OCI-LY1 (cell line): ENCODE results near the gene SBK3.

Experiments
- H2AFZ ChIP-seq: fragments of 200-600 bp; sonication (generic), shearing (Covaris generic); 2 replicates; pipeline ENCODE4 v1.6.0; 2014; ENCODE audit warnings: antibody characterized with exemption, mild to moderate bottlenecking, low read length
- H3F3A ChIP-seq: fragments of 200-600 bp; sonication (generic), shearing (Covaris generic); 2 replicates; pipeline ENCODE4 v1.6.0; 2014; ENCODE audit warnings: mild to moderate bottlenecking, antibody characterized with exemption, low read length, moderate library complexity; ENCODE audit not compliant: insufficient read depth
- H3K27ac ChIP-seq: fragments of 200-600 bp; sonication (generic); 2 replicates; pipeline ENCODE4 v1.5.1; 2014; ENCODE audit warnings: low read length, mixed run types, mild to moderate bottlenecking, low read depth; ENCODE audit not compliant: poor library complexity, severe bottlenecking
- H3K27me3 ChIP-seq: fragments of 200-600 bp; sonication (generic); 2 replicates; pipeline ENCODE4 v1.6.0; 2014; ENCODE audit warnings: antibody characterized with exemption, mild to moderate bottlenecking, low read length, moderate library complexity; ENCODE audit not compliant: insufficient read depth
- H3K36me3 ChIP-seq: fragments of 200-600 bp; sonication (generic); 2 replicates; pipeline ENCODE4 v1.6.1; 2014; ENCODE audit warnings: mild to moderate bottlenecking, antibody characterized with exemption, low read length, moderate library complexity, mixed read lengths; ENCODE audit not compliant: insufficient read depth
- H3K4me1 ChIP-seq: fragments of 200-600 bp; sonication (generic); 2 replicates; pipeline ENCODE4 v1.5.1; 2014; ENCODE audit warnings: mild to moderate bottlenecking, low read length, moderate library complexity; ENCODE audit not compliant: insufficient read depth, severe bottlenecking
- H3K4me2 ChIP-seq: fragments of 200-600 bp; sonication (generic), shearing (Covaris generic); 2 replicates; pipeline ENCODE4 v1.6.1; 2014; ENCODE audit warnings: low read length
- H3K4me3 ChIP-seq: fragments of 200-600 bp; sonication (generic); 2 replicates; pipeline ENCODE4 v1.5.1; 2014; ENCODE audit warnings: low read length, low read depth, mild to moderate bottlenecking, mixed read lengths; ENCODE audit not compliant: poor library complexity, severe bottlenecking
- H3K79me2 ChIP-seq: fragments of 200-600 bp; shearing (Covaris generic); 2 replicates; pipeline ENCODE4 v1.6.1; 2016; ENCODE audit warnings: mixed run types, low read length, mixed read lengths; ENCODE audit not compliant: insufficient read depth
- H3K9ac ChIP-seq: fragments of 200-600 bp; sonication (generic), shearing (Covaris generic); 2 replicates; pipeline ENCODE4 v1.6.1; 2014; ENCODE audit warnings: mild to moderate bottlenecking, low read length, mixed read lengths
- H3K9me2 ChIP-seq: fragments of 200-600 bp; sonication (generic), shearing (Covaris generic); 2 replicates; pipeline ENCODE4 v1.6.1; 2014; ENCODE audit warnings: low read depth, mild to moderate bottlenecking, low read length, mixed read lengths
- H3K9me3 ChIP-seq: fragments of 200-600 bp; shearing (Covaris generic); 2 replicates; pipeline ENCODE4 v1.6.1; 2014; ENCODE audit warnings: low read length, mixed read lengths
- H4K20me1 ChIP-seq: fragments of 200-600 bp; sonication (generic), shearing (Covaris generic); 2 replicates; pipeline ENCODE4 v1.6.0; 2016; ENCODE audit warnings: mild to moderate bottlenecking, low read length; ENCODE audit not compliant: insufficient read depth
- CTCF ChIP-seq: fragments of 200-600 bp; sonication (generic), shearing (Covaris generic); IDR thresholded peaks from 2 replicates; pipeline ENCODE4 v1.5.1; 2017; ENCODE audit warnings: mild to moderate bottlenecking, antibody characterized with exemption, low read length, moderate library complexity, mixed read lengths
- EZH2 ChIP-seq: fragments of 200-600 bp; sonication (generic), shearing (Covaris generic); IDR thresholded peaks from 2 replicates; pipeline ENCODE4 v1.8.0; 2017; ENCODE audit warnings: borderline replicate concordance, mixed run types, mild to moderate bottlenecking, antibody characterized with exemption, low read length, moderate library complexity, mixed read lengths

SBK3 gene

GRCh38 chr19:55529636-55530234 lies 15.6 kb downstream of the SBK3 start:
- H3K79me2 ChIP-seq, result no peaks in the 10 kb centered on the region
- TF ChIP-seq EZH2 (no peak), CTCF (no peak)
- H3K9ac ChIP-seq, result no peak overlapping the region
- H4K20me1 ChIP-seq, result no peaks in the 10 kb centered on the region
- H3K4me3 ChIP-seq, result no peak overlapping the region
- no peaks in the 10 kb centered on the region for H3K9me3 ChIP-seq
- H2AFZ ChIP-seq, result no peak overlapping the region
- H3F3A ChIP-seq, result no peaks in the 10 kb centered on the region
- H3K4me2 ChIP-seq, result no peak overlapping the region
- no peaks in the 10 kb centered on the region for H3K4me1 ChIP-seq
- no peaks in the 10 kb centered on the region for H3K36me3 ChIP-seq
- no peak overlapping the region for H3K27ac ChIP-seq
- no peaks in the 10 kb centered on the region for H3K27me3 ChIP-seq
- H3K9me2 ChIP-seq, result no peaks in the 10 kb centered on the region

- H3K79me2 ChIP-seq, result no peaks in the 10 kb centered on the region
- no peak overlapping the region for H3K4me3 ChIP-seq
- no peaks in the 10 kb centered on the region; the same call in 1 of the 2 replicates for H3K27me3 ChIP-seq
- no peak overlapping the region for H3K9ac ChIP-seq
- H2AFZ ChIP-seq, result no peak overlapping the region
- H3K4me1 ChIP-seq, result no peaks in the 10 kb centered on the region
- no peaks in the 10 kb centered on the region for H3K36me3 ChIP-seq
- TF ChIP-seq CTCF (no peak), EZH2 (no peak)
- no peaks in the 10 kb centered on the region for H3K9me3 ChIP-seq
- H3K27ac ChIP-seq, result no peak overlapping the region
- H3K4me2 ChIP-seq, result no peak overlapping the region
- no peaks in the 10 kb centered on the region for H3F3A ChIP-seq
- no peaks in the 10 kb centered on the region for H3K9me2 ChIP-seq
- H4K20me1 ChIP-seq, result no peaks in the 10 kb centered on the region
Measured at GRCh38 chr19:55528030-55528803, 17.1 kb downstream of the SBK3 start.

DNA sequence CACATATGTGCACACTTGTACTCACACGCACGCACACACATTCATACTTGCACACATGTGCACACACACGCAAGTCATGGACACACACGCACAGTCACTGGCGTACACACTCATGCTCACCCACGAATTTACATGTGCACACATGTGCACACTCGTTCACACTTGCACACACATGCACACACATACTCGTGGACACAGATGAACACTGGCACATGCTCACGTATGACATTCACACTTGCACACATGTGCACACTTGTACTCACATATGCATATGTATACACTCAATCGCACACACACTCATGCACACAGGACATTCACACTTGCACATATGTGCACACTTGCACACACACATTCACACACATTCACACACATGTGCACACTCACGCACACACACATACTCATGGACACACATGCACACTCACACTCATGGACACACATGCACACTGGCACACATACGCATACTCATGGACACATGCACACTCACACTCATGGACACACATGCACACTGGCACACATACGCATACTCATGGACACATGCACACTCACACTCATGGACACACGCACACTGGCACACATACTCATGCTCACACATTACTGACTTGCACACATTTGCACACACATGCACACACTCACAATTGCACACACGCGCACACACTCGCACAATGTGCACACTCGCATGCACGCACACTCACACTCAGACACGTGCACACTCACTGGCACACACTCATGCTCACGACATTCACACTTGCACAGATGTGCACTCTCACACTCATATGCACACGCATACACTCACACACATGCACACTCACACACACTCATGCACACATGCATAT lies 17.9 kb downstream of the SBK3 start:
- Histone ChIP-seq H3K9me2 (no peaks in the 10 kb centered on the region), H3K79me2 (no peaks in the 10 kb centered on the region), H3K4me2 (no peak overlapping the region), H3K27ac (no peak overlapping the region), H3F3A (no peaks in the 10 kb centered on the region), H3K9ac (no peak overlapping the region), H3K4me3 (no peak overlapping the region), H3K4me1 (no peaks in the 10 kb centered on the region), H3K27me3 (no peaks in the 10 kb centered on the region; the same call in 1 of the 2 replicates), H4K20me1 (no peaks in the 10 kb centered on the region), H2AFZ (no peak overlapping the region), H3K36me3 (no peaks in the 10 kb centered on the region), H3K9me3 (no peaks in the 10 kb centered on the region)
- TF ChIP-seq EZH2 (no peak), CTCF (no peak)
